Vagina (tissue), 2 donors: ENCODE results near the gene GLT8D1.

Experiments used
- POLR2A ChIP-seq, 2 donors: fragments of 450-650 bp; IDR thresholded peaks; one replicate each; pipeline ENCODE4 v1.6.1; 2017; ENCODE audit warnings: antibody characterized with exemption in 2 of 2, mild to moderate bottlenecking in 2 of 2, moderate library complexity in 2 of 2
- TF ChIP-seq, protein P1 (sequence below), 3 experiments: fragments of 450-650 bp in 2 of 3; fragments of 200-600 bp in 1 of 3; sonication (generic) in 1 of 3; IDR thresholded peaks; one replicate each; pipeline ENCODE4 v1.5.1; 2017 to 2019; ENCODE audit warnings: antibody characterized with exemption in 3 of 3, mild to moderate bottlenecking in 2 of 3, moderate library complexity in 2 of 3

DNA sequence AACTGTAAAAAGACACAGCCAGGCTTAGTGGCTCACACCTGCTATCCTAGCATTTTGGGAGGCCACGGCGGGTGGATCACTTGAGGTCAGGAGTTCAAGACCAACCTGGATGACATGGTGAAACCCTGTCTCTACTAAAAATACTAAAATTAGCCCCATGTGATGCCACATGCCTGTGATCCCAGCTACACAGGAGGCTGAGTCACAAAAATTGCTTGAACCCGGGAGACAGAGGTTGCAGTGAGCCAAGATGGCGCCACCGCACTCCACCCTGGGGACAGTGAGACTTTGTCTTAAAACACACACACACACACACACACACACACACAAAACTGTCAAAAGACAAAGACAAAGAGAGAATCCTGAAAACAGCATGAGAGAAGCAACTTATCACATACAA is 18.3 kb upstream of the GLT8D1 start:
- TF ChIP-seq, protein P1, sequence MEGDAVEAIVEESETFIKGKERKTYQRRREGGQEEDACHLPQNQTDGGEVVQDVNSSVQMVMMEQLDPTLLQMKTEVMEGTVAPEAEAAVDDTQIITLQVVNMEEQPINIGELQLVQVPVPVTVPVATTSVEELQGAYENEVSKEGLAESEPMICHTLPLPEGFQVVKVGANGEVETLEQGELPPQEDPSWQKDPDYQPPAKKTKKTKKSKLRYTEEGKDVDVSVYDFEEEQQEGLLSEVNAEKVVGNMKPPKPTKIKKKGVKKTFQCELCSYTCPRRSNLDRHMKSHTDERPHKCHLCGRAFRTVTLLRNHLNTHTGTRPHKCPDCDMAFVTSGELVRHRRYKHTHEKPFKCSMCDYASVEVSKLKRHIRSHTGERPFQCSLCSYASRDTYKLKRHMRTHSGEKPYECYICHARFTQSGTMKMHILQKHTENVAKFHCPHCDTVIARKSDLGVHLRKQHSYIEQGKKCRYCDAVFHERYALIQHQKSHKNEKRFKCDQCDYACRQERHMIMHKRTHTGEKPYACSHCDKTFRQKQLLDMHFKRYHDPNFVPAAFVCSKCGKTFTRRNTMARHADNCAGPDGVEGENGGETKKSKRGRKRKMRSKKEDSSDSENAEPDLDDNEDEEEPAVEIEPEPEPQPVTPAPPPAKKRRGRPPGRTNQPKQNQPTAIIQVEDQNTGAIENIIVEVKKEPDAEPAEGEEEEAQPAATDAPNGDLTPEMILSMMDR (IDR thresholded peaks at IDR 0.05), result no peak
- no peak for TF ChIP-seq POLR2A (IDR thresholded peaks at IDR 0.05)
